ENCODE measurements around the gene IGSF5. TPM values are rescaled to one million over a fixed set of nuclear protein-coding genes. Genes with fewer than 3 reads are reported as not detected.

The IGSF5 gene
- total RNA-seq, 1 experiment from 2014 or later = 0.18 TPM

- DNase-seq = no peak
- no peak for TF ChIP-seq CTCF (IDR thresholded peaks at IDR 0.05; ENCODE audit: insufficient read depth in 1 of 2, low read depth in 1 of 2, low read length in 1 of 2, severe bottlenecking in 1 of 2, unreplicated experiment in 1 of 2)
- ChIA-PET POLR2A (no interaction called here), CTCF (no interaction called here)
- H3K4me3 Mint-ChIP-seq (ENCODE audit: unreplicated experiment) = no peak overlapping the region
- peaks cover 12% of the 10 kb centered on the region for H3K4me1 Mint-ChIP-seq (ENCODE audit: low read depth, unreplicated experiment)
- no peak overlapping the region for H3K4me3 ChIP-seq (ENCODE audit: low read depth, low read length)
- no TSS peak for BruUV-seq (replicated peaks)
- no peaks in the 10 kb centered on the region for H3K36me3 Mint-ChIP-seq (ENCODE audit: insufficient read depth, unreplicated experiment)
- intact Hi-C loops (cut with micrococcal nuclease; ENCODE audit: unreplicated experiment) = no loop called here
- no peaks in the 10 kb centered on the region for H3K36me3 ChIP-seq (ENCODE audit: control insufficient read depth, insufficient read depth, low read length)
- no peaks in the 10 kb centered on the region for H3K27me3 ChIP-seq (replicated peaks; ENCODE audit: control insufficient read depth, insufficient read depth, low read length)
- H3K27ac Mint-ChIP-seq (ENCODE audit: unreplicated experiment) = no peak overlapping the region
- no peaks in the 10 kb centered on the region for H3K27me3 Mint-ChIP-seq (ENCODE audit: insufficient read depth, unreplicated experiment)
- H3K9me3 Mint-ChIP-seq (ENCODE audit: unreplicated experiment) = peaks cover 3% of the 10 kb centered on the region
- H3K9me3 ChIP-seq = no peaks in the 10 kb centered on the region
- peaks cover 4% of the 10 kb centered on the region; the same call in 1 of the 2 replicates for H3K4me1 ChIP-seq
These were observed 68.0 kb downstream of the IGSF5 start for GRCh38 chr21:39812983-39813382.

DNA sequence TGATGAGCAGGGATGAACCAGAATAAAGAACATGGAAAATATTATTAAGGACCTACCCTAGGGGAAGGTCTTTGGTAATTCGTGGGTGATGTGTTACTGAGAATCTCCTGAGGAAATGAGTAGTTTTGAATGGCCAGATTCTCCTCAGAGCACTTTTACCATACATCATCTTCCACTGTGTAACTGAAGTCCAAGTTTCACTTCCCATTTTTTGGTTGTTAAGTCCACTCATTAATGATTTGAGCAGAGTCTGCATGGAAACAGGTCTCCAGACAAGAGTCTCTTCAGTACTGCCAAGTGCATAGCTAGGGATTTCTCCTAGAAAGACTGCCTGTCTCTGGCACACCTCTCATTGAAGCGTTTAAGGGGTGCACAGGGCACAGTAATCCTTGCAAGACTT is 73.6 kb downstream of the IGSF5 start:
- Histone ChIP-seq H3K4me3 (ENCODE audit: low read depth, low read length) (no peak overlapping the region), H3K27me3 (replicated peaks; ENCODE audit: control insufficient read depth, insufficient read depth, low read length) (no peaks in the 10 kb centered on the region), H3K9me3 (no peaks in the 10 kb centered on the region), H3K4me1 (no peaks in the 10 kb centered on the region), H3K36me3 (ENCODE audit: control insufficient read depth, insufficient read depth, low read length) (no peaks in the 10 kb centered on the region)
- H3K4me1 Mint-ChIP-seq (ENCODE audit: low read depth, unreplicated experiment) = no peaks in the 10 kb centered on the region
- H3K9me3 Mint-ChIP-seq (ENCODE audit: unreplicated experiment) = peaks cover 10% of the 10 kb centered on the region
- no peak for DNase-seq
- ChIA-PET CTCF (no interaction called here), POLR2A (no interaction called here)
- no peak overlapping the region for H3K27ac Mint-ChIP-seq (ENCODE audit: unreplicated experiment)
- no peaks in the 10 kb centered on the region for H3K36me3 Mint-ChIP-seq (ENCODE audit: insufficient read depth, unreplicated experiment)
- no peak overlapping the region for H3K4me3 Mint-ChIP-seq (ENCODE audit: unreplicated experiment)
- H3K27me3 Mint-ChIP-seq (ENCODE audit: insufficient read depth, unreplicated experiment) = no peaks in the 10 kb centered on the region
- intact Hi-C loops (cut with micrococcal nuclease; ENCODE audit: unreplicated experiment) = no loop called here
- no TSS peak for BruUV-seq (replicated peaks)
- no peak for TF ChIP-seq CTCF (IDR thresholded peaks at IDR 0.05; ENCODE audit: insufficient read depth in 1 of 2, low read depth in 1 of 2, low read length in 1 of 2, severe bottlenecking in 1 of 2, unreplicated experiment in 1 of 2)

- no TSS peak for BruUV-seq (replicated peaks)
- Mint-ChIP-seq H3K27me3 (ENCODE audit: insufficient read depth, unreplicated experiment) (no peaks in the 10 kb centered on the region), H3K4me1 (ENCODE audit: low read depth, unreplicated experiment) (no peaks in the 10 kb centered on the region), H3K9me3 (ENCODE audit: unreplicated experiment) (peaks cover 10% of the 10 kb centered on the region), H3K4me3 (ENCODE audit: unreplicated experiment) (no peak overlapping the region), H3K27ac (ENCODE audit: unreplicated experiment) (no peak overlapping the region), H3K36me3 (ENCODE audit: insufficient read depth, unreplicated experiment) (no peaks in the 10 kb centered on the region)
- intact Hi-C loops (cut with micrococcal nuclease; ENCODE audit: unreplicated experiment) = no loop called here
- no peak for TF ChIP-seq CTCF (IDR thresholded peaks at IDR 0.05; ENCODE audit: insufficient read depth in 1 of 2, low read depth in 1 of 2, low read length in 1 of 2, severe bottlenecking in 1 of 2, unreplicated experiment in 1 of 2)
- CTCF ChIA-PET = no interaction called here
- POLR2A ChIA-PET = no interaction called here
- Histone ChIP-seq H3K4me3 (ENCODE audit: low read depth, low read length) (no peak overlapping the region), H3K9me3 (no peaks in the 10 kb centered on the region), H3K4me1 (no peaks in the 10 kb centered on the region), H3K36me3 (ENCODE audit: control insufficient read depth, insufficient read depth, low read length) (no peaks in the 10 kb centered on the region), H3K27me3 (replicated peaks; ENCODE audit: control insufficient read depth, insufficient read depth, low read length) (no peaks in the 10 kb centered on the region)
- no peak for DNase-seq
These were observed 77.1 kb downstream of the IGSF5 start for GRCh38 chr21:39822042-39822441.

Measured in Caco-2 (cell line).